Kidney glomerular epithelial cell (primary cell): Measurements from ENCODE around the gene IKZF4.
"Not testable (repeated sequence)": the region's sequence is repeated elsewhere in the genome, so short reads cannot be mapped to it uniquely, and the experiment has no call there.

ENCODE experiments used
- DNase-seq: peaks from one replicate; lab custom pipeline; 2025; lab: John Stamatoyannopoulos, UW

Gene IKZF4

GRCh38 chr12:55999522-55999921 is 21.3 kb upstream of the IKZF4 start:
- not testable (repeated sequence) for DNase-seq

- not testable (repeated sequence) for DNase-seq
These were observed 20.8 kb upstream of the IKZF4 start for GRCh38 chr12:55999999-56000540.

- peak; percentile 13 for DNase-seq
These were observed 19.2 kb upstream of the IKZF4 start for GRCh38 chr12:56001487-56002100.

GRCh38 chr12:56003376-56003775 is 17.5 kb upstream of the IKZF4 start:
- DNase-seq, result not testable (repeated sequence)

- DNase-seq, result no peak
These were observed 16.6 kb upstream of the IKZF4 start for GRCh38 chr12:56004211-56004610.

- peak; percentile 4 for DNase-seq
These were observed 13.0 kb upstream of the IKZF4 start for GRCh38 chr12:56007564-56008559.

- no peak for DNase-seq
These were observed 10.7 kb upstream of the IKZF4 start for GRCh38 chr12:56010111-56010570.

- no peak for DNase-seq
These were observed 9.2 kb upstream of the IKZF4 start for GRCh38 chr12:56011509-56012090.

- DNase-seq, result no peak
These were observed 7.4 kb upstream of the IKZF4 start for GRCh38 chr12:56013482-56013881.

- DNase-seq, result no peak
These were observed 6.6 kb upstream of the IKZF4 start for GRCh38 chr12:56014205-56014604.

GRCh38 chr12:56017181-56017580 is 3.7 kb upstream of the IKZF4 start:
- DNase-seq, result no peak

GRCh38 chr12:56018356-56018755 is 2.5 kb upstream of the IKZF4 start:
- no peak for DNase-seq

GRCh38 chr12:56021889-56022497 is 1.1 kb downstream of the IKZF4 start:
- DNase-seq, result no peak

- no peak for DNase-seq
These were observed 7.8 kb downstream of the IKZF4 start for GRCh38 chr12:56028511-56029165.

GRCh38 chr12:56029166-56029519 is 8.3 kb downstream of the IKZF4 start:
- no peak for DNase-seq

GRCh38 chr12:56029666-56030293 is 8.9 kb downstream of the IKZF4 start:
- DNase-seq, result peak; percentile 42

GRCh38 chr12:56031987-56032386 is 11.1 kb downstream of the IKZF4 start:
- DNase-seq, result no peak

- DNase-seq, result no peak
These were observed 13.9 kb downstream of the IKZF4 start for GRCh38 chr12:56034586-56035332.

- no peak for DNase-seq
These were observed 16.3 kb downstream of the IKZF4 start for GRCh38 chr12:56037161-56037560.

- DNase-seq, result no peak
These were observed 17.3 kb downstream of the IKZF4 start for GRCh38 chr12:56038022-56038655.
